Body of pancreas (tissue), 4 donors: Measurements from ENCODE around the gene TSSC4. TPM values are rescaled to one million over a fixed set of nuclear protein-coding genes. Genes with fewer than 3 reads are reported as not detected.

Source experiments
- ATAC-seq: fragments of 150-250 bp; one replicate; pipeline ENCODE4 v1.9.1; 2016
- DNase-seq, 4 donors: peaks; one replicate each; pipeline ENCODE4 v3.0.0-alpha.2; 2019
- H3K27ac ChIP-seq, 4 donors: fragments of 200-600 bp; sonication (generic); 1 replicate in 3 of 4; 2 replicates in 1 of 4; pipeline versions ENCODE4 v1.5.1 to v1.6.1; 2016 to 2019; ENCODE audit warnings: mild to moderate bottlenecking in 1 of 4, mixed read lengths in 1 of 4, moderate library complexity in 1 of 4
- H3K27me3 ChIP-seq, 2 donors: fragments of 200-600 bp; sonication (generic); one replicate each; pipeline ENCODE4 v1.6.0; 2016; ENCODE audit warnings: mild to moderate bottlenecking in 1 of 2
- H3K36me3 ChIP-seq, 2 donors: fragments of 200-600 bp; sonication (generic); replicated peaks in 1 of 2; 2 replicates each; pipeline ENCODE4 v1.5.1; 2016; ENCODE audit warnings: low read depth in 2 of 2; ENCODE audit not compliant: insufficient read depth in 1 of 2
- H3K4me1 ChIP-seq: fragments of 200-600 bp; sonication (generic); one replicate; pipeline ENCODE4 v1.6.0; 2016
- H3K4me3 ChIP-seq, 2 donors: fragments of 200-600 bp; sonication (generic); 1 replicate in 1 of 2; 2 replicates in 1 of 2; pipeline ENCODE4 v1.5.1; 2016 to 2019
- H3K9me3 ChIP-seq, 3 donors: fragments of 200-600 bp; sonication (generic); 1 replicate in 2 of 3; 2 replicates in 1 of 3; pipeline ENCODE4 v1.5.1; 2016
- CTCF ChIP-seq, 7 experiments: fragments of 450-650 bp in 4 of 7; fragments of 200-600 bp in 3 of 7; sonication (generic) in 3 of 7; IDR thresholded peaks; one replicate each; pipeline ENCODE4 v1.5.1; 2016 to 2019; ENCODE audit warnings: antibody characterized with exemption in 7 of 7
- POLR2A ChIP-seq, 3 donors: fragments of 450-650 bp; IDR thresholded peaks; one replicate each; pipeline ENCODE4 v1.6.1; 2016; ENCODE audit warnings: antibody characterized with exemption in 3 of 3, mild to moderate bottlenecking in 2 of 3
- WGBS, 2 donors: methylation state at CpG; one replicate each; pipeline ENCODE4 v1.1.5; 2017; 5-methylcytosine and 5-hydroxymethylcytosine counted together
- intact Hi-C: fragments of 100-400 bp; cut with DNase I; formaldehyde crosslinking; loops from one replicate; pipeline ENCODE4 v1.15.1; 2023
- total RNA-seq, 2 donors: library from RNA; depleted of rRNA; stranded (reverse); fragments of >200 nt; gene quantifications; one replicate each; pipeline ENCODE4 v1.1.0, GENCODE V29; 2016

The TSSC4 gene
- total RNA-seq, 2 donors from 2014 or later: 21.5 to 25.7 TPM

GRCh38 chr11:2388431-2389376, 11.8 kb upstream of the TSSC4 start:
- peak overlapping the region in 2 of 4 donors; percentile 34 to 48 for H3K27ac ChIP-seq
- peaks cover 61% of the 10 kb centered on the region for H3K4me1 ChIP-seq
- TF ChIP-seq CTCF (IDR thresholded peaks at IDR 0.05) (no peak), POLR2A (IDR thresholded peaks at IDR 0.05) (no peak)
- H3K27me3 ChIP-seq: no peaks in the 10 kb centered on the region
- no peak for DNase-seq
- H3K9me3 ChIP-seq: no peaks in the 10 kb centered on the region
- peaks cover 0 to under 1% of the 10 kb centered on the region in 2 donors for H3K36me3 ChIP-seq
- ATAC-seq: no peak
- intact Hi-C loops: no loop called here
- WGBS, 2 donors: 74 to 81% methylated on average over 5 to 14 of the region's 15 CpGs
- no peak overlapping the region for H3K4me3 ChIP-seq

GRCh38 chr11:2389377-2390026, 11.0 kb upstream of the TSSC4 start:
- Histone ChIP-seq H3K36me3 (peaks cover 0 to 6% of the 10 kb centered on the region in 2 donors), H3K27ac (peak overlapping the region in 2 of 4 donors; percentile 34 to 48), H3K4me1 (peaks cover 57% of the 10 kb centered on the region), H3K9me3 (no peaks in the 10 kb centered on the region), H3K4me3 (no peak overlapping the region), H3K27me3 (no peaks in the 10 kb centered on the region)
- DNase-seq (no peak), ATAC-seq (no peak)
- intact Hi-C loops: no loop called here
- 46 to 83% methylated on average over 1 to 14 of the region's 14 CpGs for WGBS, 2 donors
- TF ChIP-seq CTCF (IDR thresholded peaks at IDR 0.05): no peak
- TF ChIP-seq POLR2A (IDR thresholded peaks at IDR 0.05): no peak

DNA sequence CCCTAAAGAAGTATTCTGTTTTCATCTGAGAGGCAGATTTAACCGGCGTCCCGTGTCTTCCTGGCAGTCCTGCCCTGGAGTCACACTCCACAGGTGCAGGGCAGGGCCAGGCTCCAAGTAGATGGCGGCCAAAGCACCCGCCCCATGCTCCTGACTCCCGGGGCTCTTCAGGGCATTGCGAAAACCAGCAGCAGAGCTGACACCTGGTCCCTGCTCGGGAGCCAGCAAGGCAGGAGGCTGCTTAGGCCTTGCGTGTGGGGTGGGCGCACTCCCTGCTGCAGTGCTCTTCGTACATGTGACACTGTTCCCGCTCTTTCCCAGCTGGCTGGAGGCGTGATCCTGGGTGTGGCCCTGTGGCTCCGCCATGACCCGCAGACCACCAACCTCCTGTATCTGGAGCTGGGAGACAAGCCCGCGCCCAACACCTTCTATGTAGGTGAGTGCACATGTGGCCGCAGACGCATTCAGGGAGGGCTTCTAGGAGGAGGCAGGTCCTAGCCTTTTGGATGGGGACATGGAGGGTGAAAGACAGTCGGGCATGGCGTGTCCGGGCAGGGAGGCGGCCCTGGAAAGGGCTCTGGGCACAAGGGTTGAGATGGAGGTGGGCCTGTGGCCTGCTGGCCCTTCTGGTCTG, 10.3 kb upstream of the TSSC4 start:
- no peak overlapping the region for H3K4me3 ChIP-seq
- 85 to 88% methylated on average over 20 to 23 of the region's 23 CpGs for WGBS, 2 donors
- no peaks in the 10 kb centered on the region for H3K27me3 ChIP-seq
- TF ChIP-seq POLR2A (IDR thresholded peaks at IDR 0.05) (no peak), CTCF (IDR thresholded peaks at IDR 0.05) (no peak)
- no peaks in the 10 kb centered on the region for H3K9me3 ChIP-seq
- ATAC-seq (no peak), DNase-seq (no peak)
- peaks cover 0 to 9% of the 10 kb centered on the region in 2 donors for H3K36me3 ChIP-seq
- no peak overlapping the region for H3K27ac ChIP-seq
- H3K4me1 ChIP-seq: peaks cover 50% of the 10 kb centered on the region
- intact Hi-C loops: no loop called here

DNA sequence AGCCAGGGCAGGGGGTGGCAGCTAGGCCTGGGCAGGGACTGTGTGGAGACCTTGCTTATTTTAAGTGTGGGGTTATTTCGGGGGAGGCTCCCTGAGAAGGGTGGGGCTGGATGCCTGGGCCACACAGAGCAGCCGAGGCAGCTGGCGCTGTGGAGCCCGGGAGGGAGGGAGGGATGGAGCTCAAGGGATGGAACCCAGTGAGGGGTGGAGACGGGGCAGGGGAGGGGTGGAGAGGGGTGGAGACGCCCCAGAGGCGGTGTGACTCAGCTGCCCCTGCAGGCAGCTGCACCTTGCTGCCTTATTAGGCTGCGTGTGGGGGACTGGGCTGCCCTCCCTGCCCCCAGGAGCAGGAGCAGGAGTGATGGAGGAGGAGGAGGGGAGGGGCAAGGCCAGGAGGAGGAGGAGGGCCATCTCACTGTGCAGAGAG, 9.8 kb upstream of the TSSC4 start:
- no peak for DNase-seq
- no peak overlapping the region for H3K4me3 ChIP-seq

More for the DNA sequence above, 9.8 kb upstream of the TSSC4 start:
- no peak for ATAC-seq
- no peaks in the 10 kb centered on the region for H3K9me3 ChIP-seq
- no peaks in the 10 kb centered on the region for H3K27me3 ChIP-seq
- H3K4me1 ChIP-seq: peaks cover 46% of the 10 kb centered on the region
- H3K36me3 ChIP-seq: peaks cover 0 to 12% of the 10 kb centered on the region in 2 donors
- WGBS, 2 donors: 78 to 86% methylated on average over 7 of the region's 8 CpGs
- intact Hi-C loops: no loop called here
- H3K27ac ChIP-seq: no peak overlapping the region
- no peak for TF ChIP-seq CTCF (IDR thresholded peaks at IDR 0.05)
- no peak for TF ChIP-seq POLR2A (IDR thresholded peaks at IDR 0.05)
